Psoas muscle (tissue), 8 donors: Measurements from ENCODE around the gene NOM1. TPM values are rescaled to one million over a fixed set of nuclear protein-coding genes. Genes with fewer than 3 reads are reported as not detected.
"Not testable (repeated sequence)": the region's sequence is repeated elsewhere in the genome, so short reads cannot be mapped to it uniquely, and the experiment has no call there.

ENCODE experiments used
- ATAC-seq, 4 donors: fragments of 200-7000 bp; cut with Tn5 transposase; one replicate each; pipeline ENCODE4 v1.9.1; 2020; ENCODE audit warnings: moderate library complexity in 3 of 4, mild to moderate bottlenecking in 2 of 4
- DNase-seq, 2 donors: peaks; one replicate each; pipeline ENCODE4 v3.0.0-alpha.2; 2020
- H3K27ac ChIP-seq: fragments of 200-600 bp; one replicate; pipeline ENCODE4 v1.8.0; 2022
- H3K27me3 ChIP-seq, 3 donors: fragments of 200-600 bp in 1 of 3; one replicate each; pipeline versions ENCODE4 v1.6.1 to v1.8.0; 2013 to 2022; ENCODE audit warnings: low read length in 2 of 3, mild to moderate bottlenecking in 2 of 3, moderate library complexity in 1 of 3; ENCODE audit not compliant: insufficient read depth in 3 of 3
- H3K36me3 ChIP-seq, 2 donors: fragments of 200-600 bp in 1 of 2; one replicate each; pipeline versions ENCODE4 v1.6.1 to v1.8.0; 2013 to 2022; ENCODE audit warnings: low read depth in 1 of 2, mild to moderate bottlenecking in 1 of 2, moderate library complexity in 1 of 2; ENCODE audit not compliant: insufficient read depth in 1 of 2
- H3K4me1 ChIP-seq: fragments of 200-600 bp; one replicate; pipeline ENCODE4 v1.8.0; 2022
- H3K4me3 ChIP-seq: fragments of 200-600 bp; one replicate; pipeline ENCODE4 v1.8.0; 2022; ENCODE audit warnings: mild to moderate bottlenecking
- H3K9me3 ChIP-seq: fragments of 200-600 bp; one replicate; pipeline ENCODE4 v1.8.0; 2022
- WGBS, 3 donors: extraction: QIAGEN DNeasy Blood & Tissue Kit; methylation state at CpG; one replicate each; pipeline versions ENCODE4 v1.1.6 to v1.1.7; 2013; 5-methylcytosine and 5-hydroxymethylcytosine counted together
- intact Hi-C, 2 donors: fragments of 100-400 bp; cut with DNase I; formaldehyde crosslinking; loops; one replicate each; pipeline versions ENCODE4 v1.11.0 to v1.14.2; 2022
- polyA plus RNA-seq, 3 donors: library from polyadenylated mRNA; stranded (reverse); fragments of 200-250 nt; gene quantifications; one replicate each; pipeline ENCODE4 v1.2.3, GENCODE V29; 2013
- total RNA-seq, 4 donors: library from RNA; stranded (reverse); fragmentation: NEBNext Ultra II Directional in 2 of 4; extraction: Animal tissue kit (Norgen Biotek cat#: 25700) in 2 of 4; gene quantifications; one replicate each; pipeline versions ENCODE4 v1.2.1 to v1.2.4, GENCODE V29; 2021 to 2023
- TF ChIP-seq, protein P1 (sequence below): fragments of 200-600 bp; IDR thresholded peaks from one replicate; pipeline ENCODE4 v1.8.0; 2022; ENCODE audit warnings: antibody characterized with exemption
- donor health status: healthy with polysubstance abuse.
- donor health status: DM: no; HTN: no; CAD: no; lungs with moderate emphysema.
- donor health status: Bipolar disorder and iron deficiency.
- donor health status: healthy.
- donor health status: DM: yes; HTN: yes; CAD: no.
- donor health status: DM: no; HTN: no; CAD: no.
- donor health status: DM: no; HTN: no; CAD: no.
- donor health status: DM: yes; HTN: yes; CAD: no.

The NOM1 gene
- total and polyA plus RNA-seq, 7 donors, result 8.2 to 20.5 (median 14.7) TPM

DNA sequence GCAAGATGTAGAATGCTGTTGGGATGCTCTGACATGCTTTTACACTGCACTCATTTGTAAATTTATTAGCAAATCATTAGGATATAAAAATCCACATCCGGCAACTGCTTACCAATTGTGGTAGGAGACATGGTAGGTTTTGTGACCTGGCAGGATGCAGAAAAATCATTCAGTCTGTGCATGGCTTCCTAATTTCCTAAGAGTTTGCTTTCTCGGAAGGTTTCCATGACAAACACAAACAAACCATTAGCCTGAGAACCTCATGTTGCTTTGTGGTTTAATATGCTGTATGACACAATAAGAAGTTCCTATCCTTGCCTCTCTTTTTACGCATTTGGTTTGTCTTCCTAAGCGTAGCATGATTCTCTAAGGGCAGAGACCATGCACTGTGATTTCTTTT, 41.9 kb upstream of the NOM1 start:
- ATAC-seq (no peak), DNase-seq (no peak)
- intact Hi-C loops, result no loop called here
- Histone ChIP-seq H3K4me1 (no peaks in the 10 kb centered on the region), H3K4me3 (no peak overlapping the region), H3K27ac (no peak overlapping the region), H3K9me3 (no peaks in the 10 kb centered on the region), H3K27me3 (peaks cover 0 to 5% (median 0%) of the 10 kb centered on the region in 3 donors), H3K36me3 (no peaks in the 10 kb centered on the region)
- 52 to 63% (median 58%) methylated on average over 4 of the region's 4 CpGs for WGBS, 3 donors
- TF ChIP-seq, protein P1, sequence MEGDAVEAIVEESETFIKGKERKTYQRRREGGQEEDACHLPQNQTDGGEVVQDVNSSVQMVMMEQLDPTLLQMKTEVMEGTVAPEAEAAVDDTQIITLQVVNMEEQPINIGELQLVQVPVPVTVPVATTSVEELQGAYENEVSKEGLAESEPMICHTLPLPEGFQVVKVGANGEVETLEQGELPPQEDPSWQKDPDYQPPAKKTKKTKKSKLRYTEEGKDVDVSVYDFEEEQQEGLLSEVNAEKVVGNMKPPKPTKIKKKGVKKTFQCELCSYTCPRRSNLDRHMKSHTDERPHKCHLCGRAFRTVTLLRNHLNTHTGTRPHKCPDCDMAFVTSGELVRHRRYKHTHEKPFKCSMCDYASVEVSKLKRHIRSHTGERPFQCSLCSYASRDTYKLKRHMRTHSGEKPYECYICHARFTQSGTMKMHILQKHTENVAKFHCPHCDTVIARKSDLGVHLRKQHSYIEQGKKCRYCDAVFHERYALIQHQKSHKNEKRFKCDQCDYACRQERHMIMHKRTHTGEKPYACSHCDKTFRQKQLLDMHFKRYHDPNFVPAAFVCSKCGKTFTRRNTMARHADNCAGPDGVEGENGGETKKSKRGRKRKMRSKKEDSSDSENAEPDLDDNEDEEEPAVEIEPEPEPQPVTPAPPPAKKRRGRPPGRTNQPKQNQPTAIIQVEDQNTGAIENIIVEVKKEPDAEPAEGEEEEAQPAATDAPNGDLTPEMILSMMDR, result no peak

DNA sequence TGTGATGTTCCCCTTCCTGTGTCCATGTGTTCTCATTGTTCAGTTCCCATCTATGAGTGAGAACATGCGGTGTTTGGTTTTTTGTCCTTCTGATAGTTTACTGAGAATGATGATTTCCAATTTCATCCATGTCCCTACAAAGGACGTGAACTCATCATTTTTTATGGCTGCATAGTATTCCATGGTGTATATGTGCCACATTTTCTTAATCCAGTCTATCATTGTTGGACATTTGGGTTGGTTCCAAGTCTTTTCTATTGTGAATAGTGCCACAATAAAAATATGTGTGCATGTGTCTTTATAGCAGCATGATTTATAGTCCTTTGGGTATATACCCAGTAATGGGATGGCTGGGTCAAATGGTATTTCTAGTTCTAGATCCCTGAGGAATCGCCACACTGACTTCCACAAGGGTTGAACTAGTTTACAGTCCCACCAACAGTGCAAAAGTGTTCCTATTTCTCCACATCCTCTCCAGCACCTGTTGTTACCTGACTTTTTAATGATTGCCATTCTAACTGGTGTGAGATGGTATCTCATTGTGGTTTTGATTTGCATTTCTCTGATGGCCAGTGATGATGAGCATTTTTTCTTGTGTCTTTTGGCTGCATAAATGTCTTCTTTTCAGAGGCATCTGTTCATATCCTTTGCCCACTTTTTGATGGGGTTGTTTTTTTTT, 39.8 kb upstream of the NOM1 start:
- H3K4me3 ChIP-seq, H3K27me3 ChIP-seq, H3K9me3 ChIP-seq, H3K27ac ChIP-seq, H3K36me3 ChIP-seq, intact Hi-C loops, H3K4me1 ChIP-seq, ATAC-seq, DNase-seq: not testable (repeated sequence)
- 60 to 75% (median 71%) methylated on average over 3 of the region's 3 CpGs for WGBS, 3 donors

- TF ChIP-seq, protein P1, result no peak
- WGBS, 3 donors, result 54 to 63% (median 61%) methylated on average over 1 of the region's 1 CpG
- no peaks in the 10 kb centered on the region for H3K9me3 ChIP-seq
- DNase-seq (no peak), ATAC-seq (no peak)
- no peak overlapping the region for H3K4me3 ChIP-seq
- no peak overlapping the region for H3K27ac ChIP-seq
- H3K36me3 ChIP-seq, result no peaks in the 10 kb centered on the region
- H3K27me3 ChIP-seq, result no peaks in the 10 kb centered on the region
- intact Hi-C loops, result no loop called here
- H3K4me1 ChIP-seq, result no peaks in the 10 kb centered on the region
Measured at GRCh38 chr7:156918635-156919034, 30.9 kb upstream of the NOM1 start.

DNA sequence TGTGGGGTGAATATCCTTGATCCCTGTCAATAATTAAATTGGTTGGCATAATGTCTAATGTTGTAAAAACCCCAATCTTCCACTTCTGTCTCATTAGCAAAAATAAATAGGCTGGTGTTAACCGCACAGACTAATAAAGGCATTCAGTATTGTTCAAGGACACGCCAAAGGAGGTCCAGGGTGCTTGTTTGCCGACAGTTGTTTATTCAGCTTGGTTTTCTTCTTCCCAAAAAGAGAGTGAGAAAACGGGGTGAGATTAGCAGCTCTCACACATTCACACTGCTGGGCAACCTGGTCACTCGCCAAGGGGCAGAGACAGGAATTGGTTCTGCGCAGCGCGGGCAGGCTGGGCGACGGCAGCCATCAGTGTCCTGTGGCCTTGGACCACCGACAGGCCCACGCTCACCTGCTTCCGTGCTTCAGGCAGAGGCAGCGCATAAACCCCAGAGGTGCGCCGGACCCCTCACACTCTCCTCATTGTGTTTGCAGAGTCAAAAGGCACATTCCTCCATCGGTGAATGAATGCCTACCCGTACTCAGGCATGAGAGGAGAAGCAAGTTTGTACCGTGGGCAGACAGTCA, 30.3 kb upstream of the NOM1 start:
- DNase-seq (no peak), ATAC-seq (no peak)
- 79 to 84% (median 84%) methylated on average over 19 of the region's 19 CpGs for WGBS, 3 donors
- no peaks in the 10 kb centered on the region for H3K4me1 ChIP-seq
- intact Hi-C loops, result no loop called here
- H3K27me3 ChIP-seq, result no peaks in the 10 kb centered on the region
- TF ChIP-seq, protein P1, result no peak
- no peak overlapping the region for H3K4me3 ChIP-seq
- H3K9me3 ChIP-seq, result no peaks in the 10 kb centered on the region
- no peak overlapping the region for H3K27ac ChIP-seq
- H3K36me3 ChIP-seq, result no peaks in the 10 kb centered on the region

DNA sequence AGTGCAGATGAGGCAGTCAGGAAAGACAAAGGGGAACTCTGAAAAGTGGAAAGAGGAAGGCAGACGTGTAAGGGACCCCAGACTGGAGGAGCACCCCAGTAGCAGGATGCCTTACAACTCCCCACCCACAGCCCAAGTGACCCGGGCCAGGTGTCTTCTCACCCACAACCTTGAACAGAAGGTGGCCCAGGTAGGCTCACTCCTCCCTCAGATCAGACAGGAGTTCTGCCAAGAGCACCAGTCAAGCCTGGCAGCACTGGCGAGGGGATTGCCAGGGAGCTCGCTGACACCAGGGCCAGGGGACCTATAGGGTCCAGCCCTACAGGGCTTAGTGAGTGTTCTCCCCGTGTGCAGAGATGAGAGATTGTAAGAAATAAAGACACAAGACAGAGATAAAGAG, 29.4 kb upstream of the NOM1 start:
- TF ChIP-seq, protein P1, result no peak
- DNase-seq, result no peak
- ATAC-seq, result no peak
- WGBS, 3 donors, result 58 to 74% (median 74%) methylated on average over 5 of the region's 5 CpGs
- Histone ChIP-seq H3K27ac (no peak overlapping the region), H3K4me3 (no peak overlapping the region), H3K9me3 (no peaks in the 10 kb centered on the region), H3K27me3 (no peaks in the 10 kb centered on the region), H3K36me3 (no peaks in the 10 kb centered on the region), H3K4me1 (no peaks in the 10 kb centered on the region)
- intact Hi-C loops, result no loop called here

DNA sequence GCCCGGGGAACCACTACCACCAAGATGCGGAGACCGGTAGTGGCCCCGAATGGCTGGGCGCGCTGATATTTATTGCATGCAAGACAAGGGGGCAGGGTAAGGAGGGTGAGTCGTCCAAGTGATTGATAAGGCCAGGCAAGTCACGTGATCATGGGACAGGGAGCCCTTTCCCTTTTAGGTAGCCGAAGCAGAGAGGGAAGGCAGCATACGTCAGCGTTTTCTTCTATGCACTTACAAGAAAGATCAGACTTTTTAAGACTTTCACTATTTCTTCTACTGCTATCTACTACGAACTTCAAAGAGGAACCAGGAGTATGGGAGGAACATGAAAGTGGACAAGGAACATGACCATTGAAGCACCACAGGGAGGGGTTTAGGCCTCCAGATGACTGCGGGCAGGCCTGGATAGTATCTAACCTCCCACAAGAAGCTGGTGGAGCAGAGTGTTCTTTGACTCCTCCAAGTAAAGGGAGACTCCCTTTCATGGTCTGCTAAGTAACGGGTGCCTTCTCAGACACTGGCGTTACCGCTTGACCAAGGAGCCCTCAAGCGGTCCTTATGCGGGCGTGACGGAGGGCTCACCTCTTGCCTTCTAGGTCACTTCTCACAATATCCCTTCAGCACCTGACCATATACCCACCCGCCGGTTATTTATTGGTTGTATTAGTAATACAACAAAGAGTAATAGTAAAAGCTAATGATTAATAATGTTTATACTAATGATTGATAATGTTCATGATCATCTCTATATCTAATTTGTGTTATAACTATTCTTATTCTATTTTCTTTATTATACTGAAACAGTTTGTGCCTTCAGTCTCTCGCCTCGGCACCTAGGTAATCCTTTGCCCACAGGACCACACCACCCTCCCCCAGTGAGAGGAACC, 28.8 kb upstream of the NOM1 start:
- H3K27me3 ChIP-seq, H3K36me3 ChIP-seq, H3K27ac ChIP-seq, H3K9me3 ChIP-seq, H3K4me3 ChIP-seq, DNase-seq, intact Hi-C loops, ATAC-seq, H3K4me1 ChIP-seq: not testable (repeated sequence)
- WGBS, 3 donors, result 81 to 83% (median 82%) methylated on average over 24 of the region's 24 CpGs

- WGBS, 3 donors, result 33 to 56% (median 49%) methylated on average over 6 of the region's 6 CpGs
- H3K4me3 ChIP-seq, H3K4me1 ChIP-seq, DNase-seq, H3K27ac ChIP-seq, H3K36me3 ChIP-seq, H3K27me3 ChIP-seq, H3K9me3 ChIP-seq, intact Hi-C loops: not testable (repeated sequence)
- ATAC-seq, result peak in 2 of 4 donors; percentile 54 to 61
Measured at GRCh38 chr7:156922304-156922703, 27.2 kb upstream of the NOM1 start.
